Stimulated activated memory B cell treated with anti-CD40 and anti-IgM and Interleukin-4, amounts not matched to agents 10 μg/mL and 1 μg/mL and 100 μg/mL, for 72 hours (primary cell): ENCODE data around the gene SEMA3E.
"Not testable (repeated sequence)": the region's sequence is repeated elsewhere in the genome, so short reads cannot be mapped to it uniquely, and the experiment has no call there.

ENCODE experiments used
- ATAC-seq: fragments of 150-1000 bp; cut with Tn5 transposase; 2 replicates; pipeline ENCODE4 v1.10.0; 2021
- H3K27ac Mint-ChIP-seq: one replicate; pipeline ENCODE4 v1.8.0; 2022; ENCODE audit warnings: mild to moderate bottlenecking, mixed read lengths
- H3K27me3 Mint-ChIP-seq: one replicate; pipeline ENCODE4 v1.8.0; 2022; ENCODE audit warnings: mixed read lengths
- H3K36me3 Mint-ChIP-seq: one replicate; pipeline ENCODE4 v1.8.0; 2022; ENCODE audit warnings: mixed read lengths
- H3K4me1 Mint-ChIP-seq: one replicate; pipeline ENCODE4 v1.8.0; 2022; ENCODE audit warnings: mixed read lengths
- H3K4me3 Mint-ChIP-seq: one replicate; pipeline ENCODE4 v1.8.0; 2022; ENCODE audit warnings: mild to moderate bottlenecking, moderate library complexity, mixed read lengths
- H3K9me3 Mint-ChIP-seq: one replicate; pipeline ENCODE4 v1.8.0; 2022; ENCODE audit warnings: mixed read lengths

Gene SEMA3E

DNA sequence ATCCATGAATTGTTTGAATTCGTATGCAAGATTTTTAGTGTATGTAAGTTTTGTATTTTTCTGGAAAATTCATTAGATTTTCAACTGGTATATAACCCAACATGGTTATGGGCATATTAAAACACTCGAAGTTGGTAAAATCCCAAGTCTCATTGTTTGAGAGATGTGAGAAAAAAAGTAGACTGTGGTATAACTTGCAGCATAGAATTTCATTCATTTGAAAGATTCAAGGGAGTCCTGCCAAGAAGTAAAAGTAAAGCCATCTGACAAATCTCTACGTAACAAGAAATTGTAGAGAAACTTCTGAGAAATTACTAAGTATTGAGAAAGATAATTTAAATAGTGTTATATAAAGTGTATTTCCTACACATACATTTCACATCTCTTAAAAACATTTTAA, 40.2 kb downstream of the SEMA3E start:
- no peak for ATAC-seq
- peaks cover 3% of the 10 kb centered on the region for H3K9me3 Mint-ChIP-seq
- H3K27ac Mint-ChIP-seq = no peak overlapping the region
- H3K27me3 Mint-ChIP-seq = no peaks in the 10 kb centered on the region
- H3K36me3 Mint-ChIP-seq = no peaks in the 10 kb centered on the region
- H3K4me3 Mint-ChIP-seq = no peak overlapping the region
- no peaks in the 10 kb centered on the region for H3K4me1 Mint-ChIP-seq

- no peak for ATAC-seq
- Mint-ChIP-seq H3K4me1 (no peaks in the 10 kb centered on the region), H3K27me3 (no peaks in the 10 kb centered on the region), H3K4me3 (no peak overlapping the region), H3K9me3 (peaks cover 5% of the 10 kb centered on the region), H3K27ac (no peak overlapping the region), H3K36me3 (no peaks in the 10 kb centered on the region)
Measured at GRCh38 chr7:83603649-83604048, 45.3 kb downstream of the SEMA3E start.

- Mint-ChIP-seq H3K27ac (no peak overlapping the region), H3K9me3 (peaks cover 2% of the 10 kb centered on the region), H3K36me3 (no peaks in the 10 kb centered on the region), H3K27me3 (no peaks in the 10 kb centered on the region), H3K4me3 (no peak overlapping the region), H3K4me1 (no peaks in the 10 kb centered on the region)
- no peak for ATAC-seq
Measured at GRCh38 chr7:83599131-83599530, 49.8 kb downstream of the SEMA3E start.

DNA sequence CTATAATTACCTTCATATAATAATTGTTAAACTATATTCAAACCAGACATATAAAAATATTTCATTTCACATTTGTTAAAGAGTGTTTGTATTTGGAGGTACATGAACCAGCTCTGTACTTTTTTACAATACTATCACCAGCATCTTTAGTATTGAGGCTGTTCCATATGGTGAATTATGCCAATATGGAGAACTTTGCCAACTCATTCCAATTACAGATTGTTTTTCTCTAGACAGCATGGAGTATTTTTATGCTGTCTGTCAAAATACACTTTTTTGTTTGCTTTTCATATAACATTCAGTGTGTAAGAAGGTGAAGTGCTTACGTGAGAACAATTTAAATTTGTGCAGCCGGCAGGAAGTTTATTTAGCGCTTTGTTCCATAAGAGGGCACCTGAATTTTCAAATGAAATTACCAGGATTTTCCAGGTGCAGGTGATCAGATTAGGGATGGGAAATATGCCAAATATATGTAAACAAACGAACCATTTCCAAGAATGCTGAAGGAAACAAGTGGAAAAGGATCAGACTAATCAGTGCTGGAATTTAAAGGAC, 54.9 kb downstream of the SEMA3E start:
- H3K36me3 Mint-ChIP-seq = no peaks in the 10 kb centered on the region
- no peak overlapping the region for H3K4me3 Mint-ChIP-seq
- H3K27me3 Mint-ChIP-seq = no peaks in the 10 kb centered on the region
- ATAC-seq = no peak
- no peak overlapping the region for H3K27ac Mint-ChIP-seq
- no peaks in the 10 kb centered on the region for H3K4me1 Mint-ChIP-seq
- H3K9me3 Mint-ChIP-seq = no peaks in the 10 kb centered on the region

GRCh38 chr7:83588602-83589240, 60.2 kb downstream of the SEMA3E start:
- no peak for ATAC-seq
- no peaks in the 10 kb centered on the region for H3K27me3 Mint-ChIP-seq
- H3K4me1 Mint-ChIP-seq = no peaks in the 10 kb centered on the region
- no peaks in the 10 kb centered on the region for H3K9me3 Mint-ChIP-seq
- no peak overlapping the region for H3K4me3 Mint-ChIP-seq
- no peaks in the 10 kb centered on the region for H3K36me3 Mint-ChIP-seq
- no peak overlapping the region for H3K27ac Mint-ChIP-seq

DNA sequence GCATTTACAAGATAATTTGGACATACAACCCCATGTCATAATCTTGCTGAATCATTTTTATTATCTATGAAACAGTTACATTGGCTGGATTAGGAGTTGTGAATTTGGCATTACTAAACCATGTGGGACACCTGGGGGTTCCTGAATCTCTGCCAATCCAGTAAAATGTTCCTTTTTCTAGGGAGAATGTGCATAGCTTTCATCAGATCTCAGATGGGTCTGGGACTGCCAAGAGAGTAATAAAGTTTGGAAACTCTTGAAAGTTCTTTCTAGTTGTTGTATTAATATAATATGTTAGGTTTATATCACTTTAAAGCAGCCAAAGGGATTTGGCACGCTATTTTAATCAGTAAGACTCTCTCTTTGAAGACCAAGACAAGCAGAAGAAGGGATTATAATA, 62.7 kb downstream of the SEMA3E start:
- Mint-ChIP-seq H3K36me3 (no peaks in the 10 kb centered on the region), H3K4me1 (no peaks in the 10 kb centered on the region), H3K27ac (no peak overlapping the region), H3K4me3 (no peak overlapping the region), H3K9me3 (no peaks in the 10 kb centered on the region), H3K27me3 (no peaks in the 10 kb centered on the region)
- no peak for ATAC-seq

GRCh38 chr7:83581667-83582435, 67.1 kb downstream of the SEMA3E start:
- H3K9me3 Mint-ChIP-seq = peaks cover 3% of the 10 kb centered on the region
- ATAC-seq = no peak
- H3K27me3 Mint-ChIP-seq = no peaks in the 10 kb centered on the region
- H3K36me3 Mint-ChIP-seq = no peaks in the 10 kb centered on the region
- no peak overlapping the region for H3K27ac Mint-ChIP-seq
- H3K4me3 Mint-ChIP-seq = no peak overlapping the region
- H3K4me1 Mint-ChIP-seq = no peaks in the 10 kb centered on the region

- no peak for ATAC-seq
- Mint-ChIP-seq H3K4me1 (no peaks in the 10 kb centered on the region), H3K9me3 (peaks cover 3% of the 10 kb centered on the region), H3K27me3 (no peaks in the 10 kb centered on the region), H3K27ac (no peak overlapping the region), H3K4me3 (no peak overlapping the region), H3K36me3 (no peaks in the 10 kb centered on the region)
Measured at GRCh38 chr7:83579740-83580139, 69.2 kb downstream of the SEMA3E start.

- Mint-ChIP-seq H3K4me3 (no peak overlapping the region), H3K9me3 (peaks cover 6% of the 10 kb centered on the region), H3K27ac (no peak overlapping the region), H3K4me1 (no peaks in the 10 kb centered on the region), H3K27me3 (no peaks in the 10 kb centered on the region), H3K36me3 (no peaks in the 10 kb centered on the region)
- no peak for ATAC-seq
Measured at GRCh38 chr7:83575436-83575835, 73.5 kb downstream of the SEMA3E start.

- H3K4me3 Mint-ChIP-seq = no peak overlapping the region
- no peaks in the 10 kb centered on the region for H3K4me1 Mint-ChIP-seq
- no peaks in the 10 kb centered on the region for H3K27me3 Mint-ChIP-seq
- H3K27ac Mint-ChIP-seq = no peak overlapping the region
- peaks cover 3% of the 10 kb centered on the region for H3K9me3 Mint-ChIP-seq
- no peak for ATAC-seq
- H3K36me3 Mint-ChIP-seq = no peaks in the 10 kb centered on the region
Measured at GRCh38 chr7:83574616-83575015, 74.3 kb downstream of the SEMA3E start.

- no peak overlapping the region for H3K4me3 Mint-ChIP-seq
- H3K9me3 Mint-ChIP-seq = peaks cover 5% of the 10 kb centered on the region
- H3K27me3 Mint-ChIP-seq = no peaks in the 10 kb centered on the region
- H3K27ac Mint-ChIP-seq = no peak overlapping the region
- no peaks in the 10 kb centered on the region for H3K36me3 Mint-ChIP-seq
- H3K4me1 Mint-ChIP-seq = no peaks in the 10 kb centered on the region
- no peak for ATAC-seq
Measured at GRCh38 chr7:83562960-83563359, 86.0 kb downstream of the SEMA3E start.

DNA sequence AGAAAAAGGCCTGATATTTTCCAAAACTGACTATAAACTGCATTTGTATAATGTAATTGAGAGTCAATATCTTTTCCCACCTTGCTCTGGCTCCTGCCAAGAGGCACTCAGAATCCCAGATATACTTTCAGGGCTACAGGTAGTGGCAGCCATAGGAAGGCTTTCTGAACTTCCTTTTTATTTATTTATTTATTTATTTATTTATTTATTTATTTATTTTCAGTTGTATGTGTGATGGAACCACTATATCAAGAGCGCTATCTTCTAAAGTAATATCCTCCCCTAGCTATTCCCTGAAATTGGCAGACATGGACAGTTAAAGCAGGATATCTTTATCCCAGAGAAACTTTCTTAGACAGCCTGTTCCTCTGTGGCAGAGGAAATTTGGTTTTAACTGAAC, 86.7 kb downstream of the SEMA3E start:
- H3K9me3 Mint-ChIP-seq = peaks cover 5% of the 10 kb centered on the region
- H3K4me3 Mint-ChIP-seq = no peak overlapping the region
- no peak for ATAC-seq
- H3K27me3 Mint-ChIP-seq = no peaks in the 10 kb centered on the region
- no peaks in the 10 kb centered on the region for H3K4me1 Mint-ChIP-seq
- H3K36me3 Mint-ChIP-seq = no peaks in the 10 kb centered on the region
- H3K27ac Mint-ChIP-seq = no peak overlapping the region

DNA sequence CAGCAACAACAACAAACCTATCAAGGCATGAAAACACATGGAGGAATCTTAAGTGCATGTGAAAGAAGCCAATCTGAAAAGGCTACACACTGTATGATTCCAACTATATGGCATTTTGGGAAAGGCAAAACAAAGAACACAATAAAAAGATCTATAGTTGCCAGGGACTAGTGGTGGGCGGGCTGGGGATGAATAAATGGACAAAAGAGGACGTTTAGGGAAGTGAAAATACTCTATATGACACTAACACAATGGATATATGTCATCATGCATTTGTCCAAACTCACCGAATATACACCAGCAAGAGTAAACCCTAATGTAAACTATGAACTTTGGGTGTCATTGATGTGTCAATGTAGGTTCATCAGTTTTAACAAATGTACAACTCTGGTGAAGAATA, 89.1 kb downstream of the SEMA3E start:
- no peak overlapping the region for H3K27ac Mint-ChIP-seq
- H3K4me1 Mint-ChIP-seq = no peaks in the 10 kb centered on the region
- no peak overlapping the region for H3K4me3 Mint-ChIP-seq
- no peaks in the 10 kb centered on the region for H3K9me3 Mint-ChIP-seq
- no peaks in the 10 kb centered on the region for H3K36me3 Mint-ChIP-seq
- ATAC-seq = no peak
- H3K27me3 Mint-ChIP-seq = no peaks in the 10 kb centered on the region

DNA sequence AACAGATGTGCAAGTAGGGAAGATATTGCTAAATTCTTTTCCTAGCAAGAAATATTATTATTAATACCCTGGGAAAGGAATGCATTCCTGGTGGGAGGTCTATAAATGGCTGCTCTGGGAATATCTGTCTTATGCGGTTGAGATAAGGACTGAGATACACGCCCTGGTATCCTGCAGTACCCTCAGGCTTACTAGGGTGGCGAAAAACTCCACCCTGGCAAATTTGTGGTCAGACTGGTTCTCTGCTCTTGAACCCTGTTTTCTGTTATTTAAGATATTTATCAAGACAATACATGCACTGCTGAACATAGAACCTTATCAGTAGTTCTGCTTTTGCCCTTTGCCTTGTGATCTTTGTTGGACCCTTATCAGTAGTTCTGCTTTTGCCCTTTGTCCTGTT, 96.4 kb downstream of the SEMA3E start:
- H3K4me3 Mint-ChIP-seq, H3K4me1 Mint-ChIP-seq, ATAC-seq, H3K27me3 Mint-ChIP-seq, H3K9me3 Mint-ChIP-seq, H3K27ac Mint-ChIP-seq, H3K36me3 Mint-ChIP-seq: not testable (repeated sequence)

DNA sequence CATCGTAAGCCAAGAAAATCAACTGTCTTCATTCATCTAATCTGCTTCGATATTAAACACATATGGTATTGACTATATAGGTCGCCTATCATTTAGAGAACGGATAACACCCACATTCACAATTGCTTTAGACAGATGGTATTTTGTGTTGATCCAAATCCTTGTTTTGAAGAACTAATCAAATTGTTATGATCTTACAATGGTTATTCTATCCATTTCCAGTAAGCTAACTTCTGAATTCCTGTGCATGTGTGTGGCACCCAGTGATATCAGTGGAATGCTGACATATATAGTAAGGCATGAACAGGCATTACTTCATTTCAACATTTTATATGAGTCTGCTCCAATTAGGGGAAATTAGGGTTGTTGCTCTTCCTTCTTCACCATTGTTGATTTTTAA, 98.8 kb downstream of the SEMA3E start:
- no peaks in the 10 kb centered on the region for H3K4me1 Mint-ChIP-seq
- H3K36me3 Mint-ChIP-seq = no peaks in the 10 kb centered on the region
- ATAC-seq = no peak
- H3K4me3 Mint-ChIP-seq = no peak overlapping the region
- no peaks in the 10 kb centered on the region for H3K27me3 Mint-ChIP-seq
- peaks cover 6% of the 10 kb centered on the region for H3K9me3 Mint-ChIP-seq
- H3K27ac Mint-ChIP-seq = no peak overlapping the region

- Mint-ChIP-seq H3K36me3 (no peaks in the 10 kb centered on the region), H3K4me1 (no peaks in the 10 kb centered on the region), H3K9me3 (peaks cover 5% of the 10 kb centered on the region), H3K4me3 (no peak overlapping the region), H3K27ac (no peak overlapping the region), H3K27me3 (no peaks in the 10 kb centered on the region)
- no peak for ATAC-seq
Measured at GRCh38 chr7:83548250-83548649, 100.7 kb downstream of the SEMA3E start.
